GM21825 (cell line): ENCODE data around the gene CENPO.
A peak's percentile ranks its signal among the peaks of the same experiment; 100 is the strongest.
"Not testable (repeated sequence)": the region's sequence is repeated elsewhere in the genome, so short reads cannot be mapped to it uniquely, and the experiment has no call there.

Experiments
- ATAC-seq: cut with Tn5 transposase; IDR thresholded peaks from one replicate; pipeline ENCODE4 v1.9.1; 2021; ENCODE audit warnings: mild to moderate bottlenecking, moderate library complexity; ENCODE audit not compliant: unreplicated experiment

CENPO gene

GRCh38 chr2:24787532-24787931 is 5.7 kb upstream of the CENPO start:
- no peak for ATAC-seq

GRCh38 chr2:24788816-24789215 is 4.4 kb upstream of the CENPO start:
- no peak for ATAC-seq

- no peak for ATAC-seq
Observed at GRCh38 chr2:24791452-24791851, 1.8 kb upstream of the CENPO start.

GRCh38 chr2:24792542-24792873 is 717 bp upstream of the CENPO start:
- peak; percentile 2 for ATAC-seq

- no peak for ATAC-seq
Observed at GRCh38 chr2:24793761-24794435, 673 bp downstream of the CENPO start.

GRCh38 chr2:24797644-24798043 is 4.4 kb downstream of the CENPO start:
- ATAC-seq = no peak

GRCh38 chr2:24800487-24800886 is 7.3 kb downstream of the CENPO start:
- not testable (repeated sequence) for ATAC-seq

- ATAC-seq = not testable (repeated sequence)
Observed at GRCh38 chr2:24805811-24806660, 12.8 kb downstream of the CENPO start.

- no peak for ATAC-seq
Observed at GRCh38 chr2:24806661-24807036, 13.4 kb downstream of the CENPO start.

GRCh38 chr2:24809316-24810007 is 16.2 kb downstream of the CENPO start:
- no peak for ATAC-seq

GRCh38 chr2:24813691-24814137 is 20.5 kb downstream of the CENPO start:
- ATAC-seq = no peak

- no peak for ATAC-seq
Observed at GRCh38 chr2:24814516-24814915, 21.3 kb downstream of the CENPO start.

GRCh38 chr2:24815171-24815570 is 21.9 kb downstream of the CENPO start:
- no peak for ATAC-seq

- no peak for ATAC-seq
Observed at GRCh38 chr2:24816404-24816803, 23.2 kb downstream of the CENPO start.

GRCh38 chr2:24816884-24817283 is 23.7 kb downstream of the CENPO start:
- no peak for ATAC-seq

GRCh38 chr2:24818721-24819167 is 25.5 kb downstream of the CENPO start:
- ATAC-seq = no peak

GRCh38 chr2:24819442-24820174 is 26.4 kb downstream of the CENPO start:
- ATAC-seq = no peak

- ATAC-seq = no peak
Observed at GRCh38 chr2:24820175-24820513, 26.9 kb downstream of the CENPO start.

GRCh38 chr2:24820598-24821432 is 27.6 kb downstream of the CENPO start:
- ATAC-seq = no peak

- ATAC-seq = no peak
Observed at GRCh38 chr2:24821433-24821891, 28.2 kb downstream of the CENPO start.
